H9 (cell line): Measurements from ENCODE around the gene SPATA2L. TPM values are rescaled to one million over a fixed set of nuclear protein-coding genes. Genes with fewer than 3 reads are reported as not detected.

Source experiments
- DNase-seq: peaks from one replicate; pipeline ENCODE4 v3.0.0-alpha.2; 2017
- H2AFZ ChIP-seq: one replicate; pipeline ENCODE4 v1.6.1; 2013; ENCODE audit warnings: mild to moderate bottlenecking, low read length, control low read depth, moderate library complexity
- H2AK5ac ChIP-seq: 2 replicates; pipeline ENCODE4 v1.6.1; 2013; ENCODE audit warnings: low read length, control low read depth, mixed read lengths; ENCODE audit not compliant: insufficient read length
- H2BK120ac ChIP-seq: one replicate; pipeline ENCODE4 v1.6.1; 2013; ENCODE audit warnings: low read depth, mild to moderate bottlenecking, low read length, control low read depth, inconsistent platforms; ENCODE audit not compliant: poor library complexity, severe bottlenecking
- H2BK12ac ChIP-seq: 2 replicates; pipeline ENCODE4 v1.6.1; 2013; ENCODE audit warnings: low read length, control low read depth, mixed read lengths, low read depth; ENCODE audit not compliant: insufficient read length
- H2BK15ac ChIP-seq: 2 replicates; pipeline ENCODE4 v1.6.1; 2013; ENCODE audit warnings: low read depth, low read length, control low read depth
- H2BK20ac ChIP-seq: one replicate; pipeline ENCODE4 v1.6.1; 2013; ENCODE audit warnings: low read depth, mild to moderate bottlenecking, low read length, control low read depth, inconsistent platforms; ENCODE audit not compliant: poor library complexity, severe bottlenecking
- H2BK5ac ChIP-seq: 2 replicates; pipeline ENCODE4 v1.6.1; 2013; ENCODE audit warnings: low read length, control low read depth, mixed read lengths; ENCODE audit not compliant: insufficient read length
- H3K14ac ChIP-seq: 2 replicates; pipeline ENCODE4 v1.6.1; 2013; ENCODE audit warnings: low read length, control low read depth; ENCODE audit not compliant: insufficient read depth
- H3K18ac ChIP-seq: 2 replicates; pipeline ENCODE4 v1.6.1; 2013; ENCODE audit warnings: low read depth, mild to moderate bottlenecking, mixed read lengths, low read length, control low read depth; ENCODE audit not compliant: insufficient read length
- H3K23ac ChIP-seq: 2 replicates; pipeline ENCODE4 v1.6.1; 2013; ENCODE audit warnings: low read length, control low read depth, mixed read lengths, low read depth; ENCODE audit not compliant: insufficient read length
- H3K23me2 ChIP-seq: 2 replicates; pipeline ENCODE4 v1.6.1; 2013; ENCODE audit warnings: low read depth, mild to moderate bottlenecking, mixed read lengths, low read length, control low read depth; ENCODE audit not compliant: insufficient read length, poor library complexity, severe bottlenecking
- H3K27ac ChIP-seq: 2 replicates; pipeline ENCODE4 v1.5.1; 2013; ENCODE audit warnings: low read length, control low read depth, mixed read lengths, low read depth; ENCODE audit not compliant: insufficient read length
- H3K27me3 ChIP-seq: 2 replicates; pipeline ENCODE4 v1.6.1; 2013; ENCODE audit warnings: low read length, control low read depth, inconsistent platforms; ENCODE audit not compliant: insufficient read depth
- H3K4ac ChIP-seq: 2 replicates; pipeline ENCODE4 v1.6.1; 2013; ENCODE audit warnings: low read depth, mild to moderate bottlenecking, control low read depth, inconsistent platforms, low read length, moderate library complexity
- H3K4me1 ChIP-seq: 2 replicates; pipeline ENCODE4 v1.6.1; 2013; ENCODE audit warnings: low read length, control low read depth, inconsistent platforms; ENCODE audit not compliant: insufficient read depth
- H3K4me2 ChIP-seq: 2 replicates; pipeline ENCODE4 v1.6.1; 2013; ENCODE audit warnings: low read length, control low read depth, mixed read lengths; ENCODE audit not compliant: insufficient read length, insufficient read depth
- H3K56ac ChIP-seq: 2 replicates; pipeline ENCODE4 v1.6.1; 2013; ENCODE audit warnings: low read depth, mild to moderate bottlenecking, mixed read lengths, low read length, control low read depth; ENCODE audit not compliant: insufficient read length
- H3K79me1 ChIP-seq: 2 replicates; pipeline ENCODE4 v1.6.1; 2013; ENCODE audit warnings: low read depth, mild to moderate bottlenecking, moderate library complexity, low read length, control low read depth, inconsistent platforms; ENCODE audit not compliant: insufficient read depth, poor library complexity, severe bottlenecking
- H3K79me2 ChIP-seq: 2 replicates; pipeline ENCODE4 v1.6.1; 2013; ENCODE audit warnings: low read length, control low read depth, inconsistent platforms; ENCODE audit not compliant: insufficient read depth
- H3K9ac ChIP-seq: 2 replicates; pipeline ENCODE4 v1.6.1; 2013; ENCODE audit warnings: low read length, control low read depth, mixed read lengths; ENCODE audit not compliant: insufficient read length; ENCODE audit errors: extremely low read depth
- H3K9me3 ChIP-seq: one replicate; pipeline ENCODE4 v1.6.1; 2013; ENCODE audit warnings: low read depth, low read length, inconsistent platforms; ENCODE audit not compliant: control insufficient read depth
- H3T11ph ChIP-seq: one replicate; pipeline ENCODE4 v1.6.1; 2013; ENCODE audit warnings: mild to moderate bottlenecking, low read length, control low read depth, inconsistent platforms
- H4K20me1 ChIP-seq: one replicate; pipeline ENCODE4 v1.6.1; 2013; ENCODE audit not compliant: control insufficient read depth, insufficient read length, insufficient read depth
- H4K5ac ChIP-seq: 2 replicates; pipeline ENCODE4 v1.6.1; 2013; ENCODE audit warnings: low read depth, mild to moderate bottlenecking, mixed read lengths, low read length, control low read depth; ENCODE audit not compliant: insufficient read length
- H4K8ac ChIP-seq: replicated peaks from 2 replicates; pipeline ENCODE4 v1.6.1; 2013; ENCODE audit warnings: low read length, control low read depth, mixed read lengths, low read depth; ENCODE audit not compliant: insufficient read length
- H4K91ac ChIP-seq: 2 replicates; pipeline ENCODE4 v1.6.1; 2013; ENCODE audit warnings: low read depth, mild to moderate bottlenecking, moderate library complexity, mixed read lengths, low read length, control low read depth; ENCODE audit not compliant: insufficient read length
- H3K27ac Mint-ChIP-seq, 3 experiments: 2 replicates in 2 of 3; 3 replicates in 1 of 3; pipeline ENCODE4 v1.8.0; 2020 to 2021; ENCODE audit warnings: mixed read lengths in 3 of 3, mild to moderate bottlenecking in 1 of 3, moderate library complexity in 1 of 3
- H3K27me3 Mint-ChIP-seq: 2 replicates; pipeline ENCODE4 v1.8.0; 2021; ENCODE audit warnings: low read depth, mild to moderate bottlenecking, moderate library complexity, mixed read lengths
- H3K36me3 Mint-ChIP-seq, 3 experiments: 2 replicates in 2 of 3; 3 replicates in 1 of 3; pipeline ENCODE4 v1.8.0; 2020 to 2021; ENCODE audit warnings: low read depth in 3 of 3, mixed read lengths in 3 of 3; ENCODE audit not compliant: insufficient read depth in 1 of 3
- H3K4me1 Mint-ChIP-seq, 2 experiments: 2 replicates each; pipeline ENCODE4 v1.8.0; 2020; ENCODE audit warnings: mixed read lengths in 2 of 2
- H3K4me3 Mint-ChIP-seq, 2 experiments: 2 replicates in 1 of 2; 3 replicates in 1 of 2; pipeline ENCODE4 v1.8.0; 2020 to 2021; ENCODE audit warnings: mild to moderate bottlenecking in 2 of 2, mixed read lengths in 2 of 2, moderate library complexity in 1 of 2
- H3K9me3 Mint-ChIP-seq, 2 experiments: 2 replicates in 1 of 2; 3 replicates in 1 of 2; pipeline ENCODE4 v1.8.0; 2020; ENCODE audit warnings: mild to moderate bottlenecking in 2 of 2, mixed read lengths in 2 of 2, moderate library complexity in 1 of 2
- CTCF ChIP-seq: fragments of 200-600 bp; sonication (generic); conservative IDR thresholded peaks from 3 replicates; pipeline ENCODE4 v1.8.0; 2021; ENCODE audit warnings: antibody characterized with exemption, mild to moderate bottlenecking
- whole genome bisulfite sequencing: extraction: QIAGEN DNeasy Blood & Tissue Kit; methylation state at CpG from one replicate; pipeline ENCODE4 v1.1.7; 2013; ENCODE audit warnings: missing lambda C conversion rate, low lambda C conversion rate, mixed read lengths; ENCODE audit not compliant: insufficient read length; ENCODE audit errors: extremely low coverage; 5-methylcytosine and 5-hydroxymethylcytosine counted together
- total RNA-seq: library from RNA; stranded (reverse); gene quantifications from 2 replicates; pipeline ENCODE4 v1.2.1, GENCODE V29; 2021

Gene SPATA2L
- total RNA-seq, 1 experiment from 2014 or later, result 27.1 TPM

- Mint-ChIP-seq H3K27ac (no peak overlapping the region), H3K4me3 (no peak overlapping the region), H3K36me3 (peaks cover 48 to 85% (median 81%) of the 10 kb centered on the region in 3 experiments; a peak in 6 of 7 replicates), H3K4me1 (no peaks in the 10 kb centered on the region), H3K9me3 (no peaks in the 10 kb centered on the region; a peak in 1 of 5 replicates), H3K27me3 (no peaks in the 10 kb centered on the region)
- Histone ChIP-seq H2BK20ac (no peak overlapping the region), H3K27me3 (no peaks in the 10 kb centered on the region), H3K23me2 (no peaks in the 10 kb centered on the region), H2BK5ac (no peak overlapping the region), H3K27ac (no peak overlapping the region), H2AK5ac (no peak overlapping the region), H2AFZ (no peak overlapping the region), H4K91ac (no peak overlapping the region), H3K18ac (no peak overlapping the region), H3T11ph (no peak overlapping the region), H3K23ac (no peak overlapping the region), H3K9me3 (no peaks in the 10 kb centered on the region), H2BK12ac (no peak overlapping the region), H3K14ac (no peak overlapping the region), H3K79me2 (no peaks in the 10 kb centered on the region), H4K20me1 (peaks cover 2% of the 10 kb centered on the region), H3K79me1 (no peaks in the 10 kb centered on the region), H4K8ac (no peak overlapping the region), H4K5ac (no peak overlapping the region), H3K4me2 (no peak overlapping the region), H3K56ac (no peak overlapping the region), H2BK15ac (no peak overlapping the region), H3K9ac (no peak overlapping the region), H2BK120ac (no peak overlapping the region), H3K4ac (no peak overlapping the region), H3K4me1 (no peaks in the 10 kb centered on the region)
- TF ChIP-seq CTCF, result no peak
- no peak for DNase-seq
- no CpG with 5 or more reads among the region's 11 CpGs for WGBS
Observed at GRCh38 chr16:89748921-89749320, 47.4 kb upstream of the SPATA2L start.
